HG02642 (cell line): ENCODE measurements around the gene OR1I1.
"Not testable (repeated sequence)": the region's sequence is repeated elsewhere in the genome, so short reads cannot be mapped to it uniquely, and the experiment has no call there.

ENCODE experiments used
- ATAC-seq: cut with Tn5 transposase; IDR thresholded peaks from one replicate; pipeline ENCODE4 v1.9.1; 2021; ENCODE audit warnings: mild to moderate bottlenecking; ENCODE audit not compliant: unreplicated experiment, poor library complexity

Gene OR1I1

DNA sequence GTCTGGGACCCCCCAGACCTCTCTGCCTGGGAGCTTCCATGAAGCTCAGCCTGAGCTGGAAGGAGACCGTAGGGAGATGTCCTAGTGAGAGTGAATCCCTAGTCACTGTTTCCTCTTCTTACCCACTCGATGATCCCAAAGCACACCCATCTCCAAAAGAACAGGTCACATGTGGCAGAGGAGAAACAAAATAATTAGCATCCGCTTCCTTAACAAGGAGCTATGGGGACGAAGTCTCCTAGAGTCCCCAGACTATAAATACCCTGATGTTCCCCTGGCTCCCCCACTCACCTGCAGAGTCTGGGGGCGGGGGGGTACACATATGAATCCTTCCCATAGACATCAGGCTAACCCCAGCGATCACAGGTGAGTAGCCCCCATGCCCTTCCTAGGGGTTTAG lies at the start of gene OR1I1:
Gene OR1I1 (plus strand): TSS at position 301 of the 400 bp plus-strand sequence. CDS start 4,855 bp downstream, outside the sequence.
- no peak for ATAC-seq

DNA sequence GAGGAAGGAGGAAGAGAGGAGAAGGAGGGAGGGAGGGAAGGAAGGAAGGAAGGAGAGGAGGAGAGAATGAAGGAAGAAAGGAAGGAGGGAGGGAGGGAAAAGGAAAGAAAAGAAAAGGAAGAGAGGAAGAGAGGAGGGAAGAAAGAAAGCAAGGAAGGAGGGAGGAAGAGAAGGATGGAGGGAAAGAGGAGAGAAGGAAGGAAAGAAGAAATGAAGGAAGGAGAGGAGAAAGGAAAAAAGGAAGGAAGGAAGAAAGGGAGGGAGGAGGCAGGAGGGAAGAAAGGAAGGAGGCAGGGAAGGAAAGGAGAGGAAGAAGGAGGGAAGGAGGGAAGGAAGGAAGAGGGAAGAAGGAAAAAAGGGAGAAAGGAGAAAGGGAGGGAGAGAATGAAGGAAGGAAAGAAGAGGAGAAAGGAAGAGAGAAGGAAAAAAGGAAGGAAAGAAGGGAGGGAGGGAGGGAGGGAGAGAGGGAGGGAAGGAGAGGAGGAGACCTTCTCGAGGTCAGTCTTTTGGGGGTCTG lies 46.2 kb upstream of the OR1I1 start:
- ATAC-seq = no peak

DNA sequence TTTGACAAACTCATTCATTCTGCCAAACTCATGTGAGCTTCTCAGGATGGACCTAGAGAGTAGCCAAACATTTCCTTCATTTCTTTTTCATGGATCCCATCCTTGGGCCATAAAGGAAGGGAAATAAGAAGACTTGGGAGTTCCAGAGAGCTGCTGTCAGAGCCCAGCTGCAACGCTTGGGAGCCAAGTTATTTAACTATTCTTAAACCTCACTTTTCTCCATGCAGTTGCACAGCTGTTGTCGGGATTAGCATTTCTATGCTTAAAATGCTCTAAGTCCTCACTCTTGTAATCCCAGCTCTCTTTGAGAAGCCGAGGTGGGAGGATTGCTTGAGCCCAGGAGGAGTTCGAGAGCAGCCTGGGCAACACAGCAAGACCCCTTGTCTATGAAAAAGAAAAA lies 44.4 kb upstream of the OR1I1 start:
- no peak for ATAC-seq

- ATAC-seq = no peak
Observed at GRCh38 chr19:15038294-15038693, 43.7 kb upstream of the OR1I1 start.

DNA sequence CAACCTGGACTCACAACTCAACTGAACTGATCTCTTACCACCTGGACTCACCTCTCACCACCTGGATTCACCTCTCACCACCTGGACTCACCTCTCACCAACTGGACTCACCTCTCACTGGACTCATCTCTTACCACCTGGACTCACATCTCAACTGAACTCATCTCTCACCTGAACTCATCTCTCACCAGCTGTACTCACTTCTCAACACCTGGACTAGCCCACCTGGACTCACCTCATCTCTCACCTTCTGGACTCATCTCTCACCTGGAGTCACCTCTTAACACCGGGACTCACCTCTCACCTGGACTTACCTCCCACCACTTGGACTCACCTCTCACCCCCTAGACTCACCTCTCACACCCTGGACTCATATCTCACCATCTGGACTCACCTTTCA lies 40.0 kb upstream of the OR1I1 start:
- no peak for ATAC-seq

DNA sequence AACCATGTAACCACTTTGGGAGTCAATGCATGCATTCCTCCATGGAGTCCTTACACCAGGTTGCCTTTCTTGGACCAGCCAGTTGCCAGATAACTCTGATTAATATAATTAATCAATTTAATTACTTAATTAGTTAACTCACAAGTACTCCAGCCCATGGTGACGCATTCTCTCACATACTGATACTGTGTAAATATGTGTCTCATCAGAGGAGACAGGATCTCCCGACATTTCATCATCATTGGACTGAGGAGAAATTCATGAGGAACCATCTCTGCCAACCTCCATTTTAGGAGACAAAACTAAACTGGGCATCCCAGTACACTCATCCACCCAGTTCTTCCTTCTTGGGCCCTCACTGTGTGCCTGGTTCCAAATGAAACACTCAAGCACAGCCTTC lies 39.2 kb upstream of the OR1I1 start:
- ATAC-seq = no peak

- ATAC-seq = no peak
Observed at GRCh38 chr19:15045506-15045905, 36.5 kb upstream of the OR1I1 start.

DNA sequence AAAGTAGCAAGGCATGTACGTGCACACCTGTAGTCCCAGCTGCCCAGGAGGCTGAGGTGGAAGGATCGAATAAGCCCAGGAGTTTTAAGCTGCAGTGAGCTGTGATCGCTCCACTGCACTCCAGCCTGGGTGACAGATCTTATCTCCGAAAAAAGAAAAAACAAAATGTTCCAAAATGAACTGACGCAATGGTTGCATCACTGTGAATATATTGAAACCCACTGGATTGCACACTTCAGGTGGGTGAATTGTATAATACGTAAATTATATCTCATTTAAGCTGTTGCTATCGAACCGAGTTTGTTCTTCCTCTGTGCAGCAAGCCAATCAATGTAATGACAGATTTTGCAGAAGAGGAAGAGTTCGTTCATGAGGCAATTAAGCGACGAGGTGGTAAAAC lies 34.3 kb upstream of the OR1I1 start:
- no peak for ATAC-seq

GRCh38 chr19:15048128-15048527 lies 33.9 kb upstream of the OR1I1 start:
- no peak for ATAC-seq

GRCh38 chr19:15048885-15049541 lies 33.0 kb upstream of the OR1I1 start, which contains the start of gene CASP14:
CASP14 (plus strand) TSS chr19:15049480; CDS start chr19:15052252, 2,772 bp downstream.
- ATAC-seq = no peak

DNA sequence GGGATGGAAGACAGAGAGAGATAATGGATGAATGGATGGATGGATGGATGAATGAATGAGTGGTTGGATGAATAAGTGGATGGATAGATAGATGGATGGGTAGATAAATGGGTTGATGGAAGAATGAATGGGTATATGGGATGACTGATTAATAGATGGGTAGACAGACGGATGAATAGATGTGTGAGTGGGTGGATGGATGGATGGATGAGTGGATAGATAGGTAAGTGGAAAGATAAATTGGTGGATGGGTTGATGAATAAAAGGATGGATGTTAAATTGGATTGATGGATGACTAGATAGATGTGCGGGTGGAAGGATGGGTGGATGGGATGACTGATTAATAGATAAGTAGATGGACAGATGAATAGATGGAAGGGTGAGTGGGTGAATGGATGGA lies 31.4 kb upstream of the OR1I1 start:
- no peak for ATAC-seq

DNA sequence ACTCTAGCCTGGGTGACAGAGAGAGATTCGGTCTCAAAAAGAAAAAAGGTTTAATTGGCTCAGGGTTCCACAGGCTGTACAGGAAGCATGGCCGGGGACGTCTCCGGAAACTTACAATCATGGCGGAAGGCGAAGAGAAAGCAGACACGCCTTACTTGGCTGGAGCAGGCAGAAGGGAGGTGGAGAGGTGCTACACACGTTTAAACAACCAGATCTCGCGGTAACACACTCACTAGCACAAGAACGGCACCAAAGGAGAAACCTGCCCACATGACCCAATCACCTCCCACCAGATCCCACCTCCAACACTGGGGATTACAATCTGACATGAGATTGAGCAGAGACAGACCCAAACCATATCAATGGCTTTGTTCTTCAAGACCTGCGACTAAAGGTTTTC lies 20.0 kb upstream of the OR1I1 start:
- no peak for ATAC-seq

DNA sequence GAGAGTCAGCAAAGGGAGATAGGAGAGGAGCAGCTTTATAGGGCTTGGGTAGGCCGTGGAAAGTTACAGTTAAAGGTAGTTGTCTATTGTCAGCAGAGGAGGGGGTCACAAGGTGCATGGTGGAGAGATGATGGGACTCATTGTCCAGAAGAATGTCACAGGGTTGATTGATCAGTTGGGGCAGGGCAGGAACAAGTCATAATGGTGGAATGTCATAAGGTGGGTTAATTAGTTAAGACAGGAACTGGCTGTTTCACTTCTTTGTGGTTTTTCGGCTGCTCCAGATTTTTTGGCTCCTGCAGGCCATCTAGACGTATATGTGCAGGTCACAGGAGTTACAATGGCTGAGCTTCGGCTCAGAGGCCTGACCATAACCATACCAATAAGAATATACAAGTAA lies 11.6 kb upstream of the OR1I1 start:
- not testable (repeated sequence) for ATAC-seq

- ATAC-seq = no peak
Observed at GRCh38 chr19:15072930-15073647, 8.9 kb upstream of the OR1I1 start.

DNA sequence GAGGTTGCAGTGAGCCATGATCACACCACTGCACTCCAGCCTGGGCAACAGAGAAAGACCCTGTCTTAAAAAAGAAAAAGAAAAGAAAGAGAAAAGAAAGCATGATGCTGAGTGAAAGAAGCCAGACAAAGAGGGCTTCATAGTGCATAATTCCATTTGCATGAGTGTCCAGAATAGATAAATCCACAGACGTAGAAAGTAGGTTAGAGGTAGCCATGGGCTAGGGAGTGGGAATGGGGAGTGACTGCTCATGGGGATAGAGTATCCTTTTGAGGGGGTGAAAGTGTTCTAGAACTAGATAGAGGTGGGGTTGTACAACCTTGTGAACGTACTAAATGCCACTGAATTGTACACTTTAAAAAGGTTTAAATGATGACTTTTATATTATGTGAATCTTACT lies 7.6 kb upstream of the OR1I1 start:
- ATAC-seq = no peak

GRCh38 chr19:15075806-15076205 lies 6.2 kb upstream of the OR1I1 start:
- ATAC-seq = no peak

GRCh38 chr19:15080002-15080401 lies 2.0 kb upstream of the OR1I1 start:
- ATAC-seq = not testable (repeated sequence)

- ATAC-seq = no peak
Observed at GRCh38 chr19:15087182-15087581, 5.2 kb downstream of the OR1I1 start.

DNA sequence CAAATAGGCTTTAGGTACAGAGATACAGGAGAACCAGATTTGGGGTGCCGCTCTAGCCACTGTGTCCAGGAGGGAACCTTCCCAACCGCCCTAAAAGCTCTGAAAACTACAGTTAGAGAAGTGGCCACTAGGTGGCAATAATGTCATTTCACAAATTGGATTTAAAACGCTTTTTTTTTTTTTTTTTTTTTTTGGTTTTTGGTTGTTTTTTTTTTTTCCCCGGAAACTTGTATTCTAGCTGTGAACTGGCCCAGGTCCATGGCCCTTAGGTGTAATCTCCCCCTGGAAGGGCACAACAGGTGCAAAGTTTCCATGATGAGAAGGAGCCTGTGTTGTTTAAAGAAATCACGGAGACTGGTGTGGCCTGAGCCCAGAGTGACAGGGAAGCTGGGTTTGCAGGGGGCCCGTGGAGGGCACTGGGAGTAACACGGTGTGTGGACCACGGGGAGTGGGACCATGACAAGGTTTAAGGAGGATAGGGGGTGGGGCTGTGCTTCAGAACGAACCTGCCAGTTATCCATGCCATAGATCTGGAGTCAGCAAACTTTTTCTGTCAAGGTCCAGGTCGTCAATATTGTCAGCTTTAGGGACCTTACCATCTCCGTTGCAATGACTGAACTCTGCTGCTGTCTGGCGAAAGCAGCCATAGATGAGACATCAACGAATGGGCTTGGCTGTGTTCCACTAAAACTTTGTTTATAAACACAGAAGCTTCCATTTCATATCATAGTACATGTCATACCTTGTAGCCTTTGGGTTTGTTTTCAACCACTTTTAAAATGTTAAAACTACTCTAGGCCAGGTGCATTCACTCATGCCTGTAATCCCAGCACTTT lies 10.1 kb downstream of the OR1I1 start:
- no peak for ATAC-seq

GRCh38 chr19:15093001-15093400 lies 11.0 kb downstream of the OR1I1 start:
- no peak for ATAC-seq

DNA sequence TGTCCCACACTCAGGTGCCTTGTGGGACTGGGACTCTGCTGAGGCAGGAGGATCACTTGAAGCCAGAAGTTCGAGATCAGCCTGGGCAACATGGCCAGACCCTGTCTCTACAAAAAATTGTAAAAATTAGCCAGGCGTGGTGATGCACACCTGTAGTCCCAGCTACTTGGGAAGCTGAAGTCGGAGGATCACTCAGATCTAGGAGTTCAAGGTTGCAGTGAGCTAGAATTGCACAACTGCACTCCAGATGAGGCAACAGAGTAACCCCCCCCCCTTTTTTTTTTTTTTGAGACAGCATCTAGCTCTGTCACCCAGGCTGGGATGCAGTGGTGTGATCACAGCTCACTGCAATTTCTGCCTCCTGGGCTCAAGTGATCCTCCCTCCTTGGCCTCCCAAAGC lies 14.2 kb downstream of the OR1I1 start:
- no peak for ATAC-seq
